ENCODE data around the gene ROCK2.
A peak's percentile ranks its signal among the peaks of the same experiment; 100 is the strongest.

ROCK2 gene

DNA sequence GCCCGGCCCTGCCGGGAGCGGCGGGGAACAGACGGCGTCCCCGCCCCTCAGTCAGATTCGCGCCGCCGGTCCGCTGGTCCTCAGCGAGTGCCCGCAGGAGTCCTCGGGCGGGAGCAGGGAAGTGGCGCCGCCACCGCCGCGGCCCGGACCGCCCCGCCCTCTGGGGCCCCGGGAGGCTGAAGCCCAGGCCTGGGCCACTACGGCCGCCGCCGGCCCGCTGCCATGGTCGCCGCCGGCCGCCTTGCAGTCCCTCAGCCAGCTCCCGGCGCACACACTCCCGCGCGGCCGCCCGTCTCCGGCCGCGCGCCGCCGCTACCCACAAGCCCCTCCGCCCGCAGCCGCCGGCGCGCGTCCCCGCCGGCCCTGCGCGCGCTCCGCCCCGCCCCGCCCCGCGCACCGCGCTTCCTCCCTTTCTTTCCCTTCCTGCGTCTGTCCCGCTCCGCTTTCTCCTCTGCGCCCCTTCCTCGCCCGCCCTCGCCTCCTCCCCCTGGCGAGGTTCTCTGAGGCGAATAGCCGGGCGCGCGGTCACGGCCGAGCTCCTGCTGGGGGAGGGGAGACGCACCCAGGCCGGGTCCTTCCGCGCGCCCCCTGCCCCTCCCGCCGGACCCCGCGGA lies at the start of gene ROCK2:
Gene ROCK2 (minus strand): TSS at position 295 of the 614 bp plus-strand sequence. CDS start 500 bp downstream, outside the sequence.
- no peaks in the 10 kb centered on the region for H3K9me3 Mint-ChIP-seq
- peak within 1 kb of the TSS; percentile 96 for H3K4me3 Mint-ChIP-seq
- no peaks in the 10 kb centered on the region for H3K27me3 Mint-ChIP-seq
- ATAC-seq = peak; percentile 82
- H3K27ac Mint-ChIP-seq = peak within 1 kb of the TSS; percentile 81
- peaks cover 26% of the 10 kb centered on the region for H3K4me1 Mint-ChIP-seq
- H3K36me3 Mint-ChIP-seq = no peaks in the 10 kb centered on the region

DNA sequence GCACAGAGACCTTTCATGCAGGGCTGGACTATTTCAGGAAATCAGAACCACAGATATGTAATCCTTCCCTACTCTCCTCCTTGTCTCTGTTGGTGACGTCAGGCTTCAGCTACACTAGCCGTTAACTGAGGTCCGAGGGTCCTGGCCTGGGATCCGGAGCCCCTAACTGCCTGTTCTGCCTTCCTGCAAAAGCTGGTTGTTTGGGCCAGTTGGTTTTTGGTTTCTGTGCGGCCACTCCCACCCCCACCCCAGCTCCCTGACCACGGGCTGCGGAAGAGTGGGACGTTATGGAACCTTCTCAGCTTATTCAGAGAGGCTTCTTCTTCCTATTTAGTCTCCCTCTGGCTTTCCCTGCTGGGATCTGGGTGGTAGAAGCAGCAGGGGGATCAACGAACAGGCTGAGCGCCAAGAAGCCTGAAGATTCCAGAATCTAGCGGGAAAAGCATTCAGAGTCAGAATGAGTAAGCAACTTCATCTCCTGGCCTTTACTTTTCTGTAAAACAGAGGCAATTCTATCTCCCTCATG lies 49.3 kb upstream of the ROCK2 start:
- no peaks in the 10 kb centered on the region for H3K4me1 Mint-ChIP-seq
- ATAC-seq = no peak

DNA sequence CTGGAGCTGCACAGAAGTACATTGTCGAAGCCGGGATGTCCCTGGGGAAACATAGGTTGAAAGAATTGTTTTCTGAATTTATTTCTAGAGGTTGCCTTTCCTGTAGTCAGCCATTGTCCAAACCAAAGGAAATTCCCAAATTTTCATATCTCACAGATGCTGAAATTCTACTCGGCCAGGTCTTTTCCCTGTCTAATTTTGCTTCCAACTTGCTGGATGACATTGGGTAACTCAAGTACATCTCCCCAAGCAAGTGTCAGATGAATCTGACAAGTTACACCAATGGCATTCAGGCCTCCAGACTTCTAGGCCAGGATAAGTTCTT lies 47.5 kb upstream of the ROCK2 start:
- H3K27ac Mint-ChIP-seq = no peak overlapping the region
- no peaks in the 10 kb centered on the region for H3K27me3 Mint-ChIP-seq
- no peaks in the 10 kb centered on the region for H3K9me3 Mint-ChIP-seq
- no peaks in the 10 kb centered on the region for H3K4me1 Mint-ChIP-seq
- no peak overlapping the region for H3K4me3 Mint-ChIP-seq
- no peak for ATAC-seq
- H3K36me3 Mint-ChIP-seq = no peaks in the 10 kb centered on the region

More for the DNA sequence above, 49.3 kb upstream of the ROCK2 start:
- no peaks in the 10 kb centered on the region for H3K36me3 Mint-ChIP-seq
- no peak overlapping the region for H3K27ac Mint-ChIP-seq
- no peaks in the 10 kb centered on the region for H3K9me3 Mint-ChIP-seq
- H3K27me3 Mint-ChIP-seq = peaks cover 10% of the 10 kb centered on the region
- no peak overlapping the region for H3K4me3 Mint-ChIP-seq

DNA sequence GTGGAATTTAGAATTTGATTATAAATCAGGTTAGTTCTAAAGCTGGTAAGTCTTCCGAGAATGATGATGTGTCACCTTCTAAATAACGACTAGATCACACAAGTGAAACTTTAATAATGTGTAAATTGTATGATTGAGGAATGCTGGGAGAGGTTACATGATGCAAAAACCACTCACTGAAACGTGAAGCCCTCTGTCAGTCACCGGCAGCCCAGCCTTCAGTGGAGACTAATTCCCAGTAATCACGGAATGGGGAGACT lies 45.9 kb upstream of the ROCK2 start:
- no peak for ATAC-seq
- H3K4me3 Mint-ChIP-seq = no peak overlapping the region
- no peaks in the 10 kb centered on the region for H3K9me3 Mint-ChIP-seq

DNA sequence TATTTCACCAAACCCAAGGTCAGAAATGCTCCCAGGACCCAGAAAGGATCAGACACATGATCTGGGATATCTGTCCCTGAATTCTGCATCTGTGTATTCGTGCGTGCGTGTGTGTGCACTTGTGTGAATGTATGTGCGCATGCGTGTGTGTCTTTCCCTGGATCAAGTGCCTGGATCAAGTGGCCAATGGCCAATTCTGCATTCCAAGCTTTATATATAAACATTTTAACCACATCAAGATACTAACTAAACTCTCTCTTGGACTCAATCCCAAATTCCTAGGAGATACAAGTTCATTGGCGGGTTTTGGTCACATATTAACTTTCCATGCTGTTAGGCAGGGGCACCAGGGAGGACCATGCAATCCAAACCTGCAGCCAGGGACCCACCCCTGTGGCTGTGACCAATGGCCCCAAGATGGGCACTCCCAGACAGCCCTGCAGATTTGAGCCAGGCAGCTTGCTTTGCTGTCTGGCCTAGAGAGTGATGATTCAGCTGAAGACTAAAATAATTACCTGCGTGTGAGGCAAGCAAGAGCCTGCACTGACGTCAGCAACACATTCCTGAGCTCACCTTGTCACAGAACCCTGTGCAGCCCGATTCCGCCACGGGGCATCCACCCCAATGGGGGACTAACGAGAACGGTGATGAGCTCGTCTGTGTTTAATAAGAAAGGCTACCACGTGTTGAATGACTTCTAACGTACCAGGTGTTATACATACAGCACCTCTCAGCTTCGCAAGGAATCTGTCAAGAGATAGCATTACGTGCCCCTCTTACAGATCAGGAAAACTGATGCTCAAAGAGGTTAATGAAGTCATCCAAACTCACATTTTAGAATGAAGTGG lies 45.3 kb upstream of the ROCK2 start:
- Mint-ChIP-seq H3K9me3 (no peaks in the 10 kb centered on the region), H3K36me3 (no peaks in the 10 kb centered on the region), H3K27ac (no peak overlapping the region), H3K4me3 (no peak overlapping the region), H3K27me3 (no peaks in the 10 kb centered on the region), H3K4me1 (no peaks in the 10 kb centered on the region)
- ATAC-seq = no peak

More for the DNA sequence above, 45.9 kb upstream of the ROCK2 start:
- no peaks in the 10 kb centered on the region for H3K27me3 Mint-ChIP-seq
- no peak overlapping the region for H3K27ac Mint-ChIP-seq
- H3K4me1 Mint-ChIP-seq = no peaks in the 10 kb centered on the region
- H3K36me3 Mint-ChIP-seq = no peaks in the 10 kb centered on the region

DNA sequence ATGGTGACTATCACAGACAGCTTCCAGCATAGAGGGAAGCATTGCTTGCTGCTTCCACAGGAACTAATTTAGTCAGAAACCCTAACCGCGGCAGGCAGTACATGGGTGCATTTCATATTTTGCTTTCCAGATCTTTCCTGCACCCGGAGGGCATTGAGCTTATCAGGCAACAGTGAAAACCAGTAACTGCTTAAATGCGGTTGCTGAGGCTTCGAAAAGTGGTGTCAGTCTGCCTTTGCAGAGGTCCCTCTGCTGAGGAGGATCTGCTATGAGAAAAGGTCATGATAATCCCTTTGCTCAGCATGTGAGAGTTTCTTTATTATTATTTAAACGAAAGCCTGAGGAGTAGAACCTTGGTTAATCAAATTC lies 44.6 kb upstream of the ROCK2 start:
- Mint-ChIP-seq H3K4me1 (no peaks in the 10 kb centered on the region), H3K27me3 (no peaks in the 10 kb centered on the region), H3K27ac (no peak overlapping the region), H3K36me3 (no peaks in the 10 kb centered on the region), H3K9me3 (no peaks in the 10 kb centered on the region), H3K4me3 (no peak overlapping the region)
- no peak for ATAC-seq

DNA sequence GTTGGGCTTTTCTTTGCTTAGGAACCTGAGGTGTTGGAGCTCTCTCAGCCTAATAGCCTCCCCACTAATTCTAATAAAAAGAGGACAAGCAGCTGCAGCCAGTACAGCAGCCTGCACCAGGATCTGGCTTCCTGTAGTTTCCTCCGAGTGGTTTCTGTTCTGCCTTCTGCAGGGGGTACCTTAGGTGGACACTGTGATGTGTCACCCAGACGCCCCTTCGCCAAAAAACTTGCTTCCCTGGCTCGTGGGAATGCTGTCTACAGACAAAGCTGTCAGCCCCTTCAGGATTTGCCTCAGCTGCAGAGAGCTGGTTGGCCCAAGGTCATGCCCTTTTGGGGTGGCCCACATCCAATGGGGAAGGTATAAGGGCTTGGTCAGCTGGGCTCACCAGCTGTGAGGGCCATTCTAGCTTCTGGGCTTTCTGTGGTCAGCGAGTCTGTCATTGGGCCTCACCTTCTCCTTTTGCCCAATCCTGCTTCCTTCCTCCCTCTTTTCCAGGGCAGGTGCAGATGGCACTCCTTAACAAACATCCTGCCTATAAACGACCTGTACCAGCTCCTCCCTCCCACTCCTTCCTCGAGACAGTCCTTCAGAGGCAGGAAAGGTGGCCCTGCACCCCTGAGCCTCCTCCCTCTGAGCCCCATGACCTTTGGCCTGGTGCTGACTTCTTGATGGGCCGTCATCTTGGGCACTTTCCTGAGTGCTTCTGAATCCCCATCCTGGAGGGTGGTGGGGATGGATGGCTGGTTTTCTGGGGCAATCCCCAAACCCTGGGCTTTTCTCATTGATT lies 44.0 kb upstream of the ROCK2 start:
- ATAC-seq = no peak

DNA sequence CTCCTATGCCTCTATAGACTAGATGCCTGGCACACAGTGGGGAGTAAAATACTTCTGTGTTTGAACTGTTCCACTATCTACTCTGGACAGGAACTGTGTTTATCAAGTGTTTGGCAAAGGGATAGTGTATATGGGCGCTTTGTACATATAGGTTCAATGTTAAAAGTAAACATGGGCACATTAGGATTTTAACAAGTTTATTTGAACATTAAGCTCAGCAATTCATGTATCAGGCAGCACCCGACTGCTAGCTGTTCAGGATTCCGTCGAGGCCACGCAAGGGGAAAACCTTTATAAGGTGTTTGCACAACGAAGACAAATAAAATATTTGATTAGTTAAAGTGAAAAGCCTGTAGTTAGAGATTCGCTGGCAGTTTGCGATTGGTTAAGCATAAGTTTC lies 43.4 kb upstream of the ROCK2 start:
- H3K27ac Mint-ChIP-seq = no peak overlapping the region
- H3K36me3 Mint-ChIP-seq = no peaks in the 10 kb centered on the region
- no peaks in the 10 kb centered on the region for H3K9me3 Mint-ChIP-seq
- ATAC-seq = no peak
- no peak overlapping the region for H3K4me3 Mint-ChIP-seq
- no peaks in the 10 kb centered on the region for H3K4me1 Mint-ChIP-seq
- H3K27me3 Mint-ChIP-seq = no peaks in the 10 kb centered on the region

More for the DNA sequence above, 44.0 kb upstream of the ROCK2 start:
- Mint-ChIP-seq H3K27ac (no peak overlapping the region), H3K9me3 (no peaks in the 10 kb centered on the region), H3K27me3 (no peaks in the 10 kb centered on the region), H3K36me3 (no peaks in the 10 kb centered on the region), H3K4me1 (no peaks in the 10 kb centered on the region), H3K4me3 (no peak overlapping the region)

DNA sequence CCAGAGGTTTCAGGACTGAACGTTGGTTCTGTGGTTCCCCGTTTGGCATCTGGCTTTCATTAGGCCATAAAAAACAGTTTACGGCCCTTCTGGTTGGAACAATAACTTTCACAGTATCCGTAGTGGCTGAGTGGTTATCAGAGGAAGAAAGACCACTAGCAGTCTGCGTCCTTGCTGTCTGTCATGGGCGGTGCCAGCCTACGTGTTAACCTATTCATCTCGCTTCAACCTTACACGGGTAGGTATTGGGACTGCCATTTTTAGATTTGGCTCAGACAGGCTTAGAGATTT lies 42.6 kb upstream of the ROCK2 start:
- no peaks in the 10 kb centered on the region for H3K36me3 Mint-ChIP-seq
- no peaks in the 10 kb centered on the region for H3K27me3 Mint-ChIP-seq
- ATAC-seq = no peak
- H3K27ac Mint-ChIP-seq = no peak overlapping the region
- H3K4me3 Mint-ChIP-seq = no peak overlapping the region
- H3K4me1 Mint-ChIP-seq = no peaks in the 10 kb centered on the region
- no peaks in the 10 kb centered on the region for H3K9me3 Mint-ChIP-seq

DNA sequence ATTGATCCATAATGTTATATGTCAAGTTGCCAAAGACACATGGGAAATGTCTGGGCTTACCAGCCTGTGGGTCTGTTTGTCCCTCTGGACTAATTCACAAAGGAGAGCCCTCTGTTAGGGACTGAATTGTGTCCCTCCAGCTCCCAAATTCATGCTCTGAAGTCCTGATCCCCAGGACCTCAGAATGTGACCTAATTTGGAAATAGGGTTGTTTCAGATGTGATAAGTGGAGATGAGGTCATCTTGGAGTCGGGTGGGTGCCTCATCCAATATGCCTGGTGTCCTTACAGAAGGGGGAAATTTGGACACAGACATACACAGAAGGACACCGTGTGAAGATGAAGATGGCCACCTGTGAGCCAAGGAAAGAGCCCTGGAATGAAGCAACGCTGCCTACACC lies 41.4 kb upstream of the ROCK2 start:
- no peak for ATAC-seq
- no peak overlapping the region for H3K4me3 Mint-ChIP-seq
- no peaks in the 10 kb centered on the region for H3K27me3 Mint-ChIP-seq
- no peaks in the 10 kb centered on the region for H3K36me3 Mint-ChIP-seq
- H3K4me1 Mint-ChIP-seq = no peaks in the 10 kb centered on the region
- H3K27ac Mint-ChIP-seq = no peak overlapping the region
- no peaks in the 10 kb centered on the region for H3K9me3 Mint-ChIP-seq

DNA sequence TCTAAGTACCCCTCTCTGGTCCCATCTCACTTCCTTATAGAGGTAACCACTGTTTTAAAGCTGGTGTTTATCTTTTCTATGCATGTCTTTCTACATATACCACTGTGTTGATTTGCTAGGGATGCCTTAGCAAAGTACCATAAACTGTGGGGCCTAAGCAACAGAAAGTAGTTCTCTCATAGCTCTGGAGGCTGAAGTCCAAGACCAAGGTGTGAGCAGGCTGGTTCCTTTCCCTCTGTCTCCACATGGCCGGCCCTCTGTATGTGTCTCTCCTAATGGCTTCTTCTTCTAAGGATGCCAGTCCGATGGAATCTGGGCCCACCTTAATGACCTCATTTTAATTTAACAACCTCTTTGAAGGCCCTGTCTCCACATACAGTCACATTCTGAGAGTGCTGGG lies 40.8 kb upstream of the ROCK2 start:
- Mint-ChIP-seq H3K4me3 (no peak overlapping the region), H3K36me3 (no peaks in the 10 kb centered on the region), H3K27ac (peak overlapping the region; percentile 24), H3K9me3 (no peaks in the 10 kb centered on the region), H3K4me1 (no peaks in the 10 kb centered on the region), H3K27me3 (no peaks in the 10 kb centered on the region)
- ATAC-seq = no peak

DNA sequence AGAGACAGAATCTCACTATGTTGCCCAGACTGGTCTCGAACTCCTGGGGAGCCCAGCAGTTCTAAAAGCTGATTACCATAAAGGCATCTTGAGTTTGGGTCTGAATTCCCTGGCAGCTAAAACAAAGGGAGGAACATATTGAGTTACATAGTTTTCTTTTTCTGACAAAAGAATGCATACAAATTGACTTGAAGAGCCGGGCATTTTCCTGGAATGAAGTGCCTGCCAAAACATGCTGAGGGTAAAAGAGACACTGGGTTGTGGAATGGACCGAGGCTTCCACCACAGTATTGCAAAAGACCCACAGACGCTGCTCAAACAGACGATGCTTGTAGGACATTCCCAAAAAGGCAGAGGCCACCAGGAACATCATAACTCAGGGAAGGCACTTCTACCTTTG lies 35.1 kb upstream of the ROCK2 start:
- Mint-ChIP-seq H3K4me3 (no peak overlapping the region), H3K4me1 (peaks cover 33% of the 10 kb centered on the region), H3K36me3 (no peaks in the 10 kb centered on the region), H3K27ac (peak overlapping the region; percentile 67), H3K9me3 (no peaks in the 10 kb centered on the region), H3K27me3 (no peaks in the 10 kb centered on the region)
- no peak for ATAC-seq

DNA sequence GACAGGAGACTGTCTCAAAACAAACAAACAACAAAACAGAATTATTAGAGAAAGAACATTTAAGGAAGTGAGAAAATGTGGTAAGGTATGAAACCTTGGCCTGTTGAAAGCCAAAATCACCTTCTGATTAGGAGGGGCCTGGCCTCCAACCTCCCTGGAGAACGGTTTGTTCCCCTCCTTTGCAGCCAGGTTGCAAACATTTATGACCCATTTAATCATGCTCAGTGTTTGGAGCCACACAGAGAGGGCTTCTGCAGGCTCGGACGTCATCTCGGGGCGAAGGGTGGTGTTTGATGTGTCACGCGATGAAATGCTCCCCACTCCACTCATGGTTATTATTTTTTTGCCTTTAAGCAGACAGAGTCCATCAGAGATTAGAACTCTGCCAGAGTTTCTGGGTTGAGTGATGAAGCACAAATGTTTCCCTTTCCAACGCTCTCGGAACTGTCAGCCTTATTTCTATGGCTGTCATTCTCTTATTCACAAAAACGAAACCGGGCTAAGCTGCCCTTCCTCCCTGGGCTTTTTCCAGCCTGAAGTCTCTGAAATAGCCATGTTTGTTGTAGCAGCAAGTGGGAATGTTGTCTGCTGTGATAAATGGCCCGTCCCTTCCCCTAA lies 33.6 kb upstream of the ROCK2 start:
- Mint-ChIP-seq H3K4me1 (peaks cover 49% of the 10 kb centered on the region), H3K27me3 (no peaks in the 10 kb centered on the region), H3K9me3 (no peaks in the 10 kb centered on the region), H3K27ac (peak overlapping the region; percentile 67), H3K4me3 (peak overlapping the region; percentile 32), H3K36me3 (no peaks in the 10 kb centered on the region)
- peak; percentile 93 for ATAC-seq

DNA sequence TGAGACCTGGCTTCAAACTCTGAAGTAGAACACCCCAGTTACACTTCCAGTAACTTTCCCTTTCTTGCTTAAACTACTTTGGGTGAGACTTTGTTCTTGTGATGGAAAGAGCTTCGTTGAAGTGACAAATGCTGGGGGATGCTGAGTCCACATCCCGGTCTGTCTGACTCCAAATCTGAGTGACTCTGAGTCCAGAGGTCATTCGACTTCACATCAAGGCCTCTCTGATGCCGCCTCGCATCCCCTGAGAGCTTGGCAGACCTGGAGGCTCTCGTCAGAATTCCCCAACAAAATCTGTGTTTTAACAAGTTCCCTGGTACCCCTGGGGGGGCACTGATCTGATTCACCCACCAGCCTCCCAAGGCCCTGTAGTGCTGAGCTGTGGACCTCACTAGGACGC lies 31.6 kb upstream of the ROCK2 start:
- H3K36me3 Mint-ChIP-seq = no peaks in the 10 kb centered on the region
- no peak for ATAC-seq
- peak overlapping the region; percentile 92 for H3K27ac Mint-ChIP-seq
- H3K27me3 Mint-ChIP-seq = no peaks in the 10 kb centered on the region
- H3K9me3 Mint-ChIP-seq = no peaks in the 10 kb centered on the region
- H3K4me3 Mint-ChIP-seq = no peak overlapping the region
- peaks cover 58% of the 10 kb centered on the region for H3K4me1 Mint-ChIP-seq

DNA sequence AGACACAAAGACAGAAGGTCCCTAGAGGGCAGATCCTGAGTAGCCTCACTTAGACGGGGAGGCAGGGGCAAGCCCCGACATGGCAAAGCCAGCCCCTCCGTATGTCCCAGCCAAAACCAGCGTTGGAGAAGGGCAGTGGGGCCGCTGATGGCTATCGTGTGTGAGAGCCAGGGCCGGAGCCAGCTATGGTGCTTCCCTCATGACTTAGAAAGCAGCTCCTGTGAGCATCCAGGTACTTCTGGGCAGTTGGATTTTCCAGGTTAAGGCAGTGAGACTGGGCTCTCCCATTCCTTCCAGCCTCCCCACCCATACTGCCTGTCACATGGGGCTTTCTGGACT lies 31.2 kb upstream of the ROCK2 start:
- no peaks in the 10 kb centered on the region for H3K27me3 Mint-ChIP-seq
- ATAC-seq = no peak
- no peaks in the 10 kb centered on the region for H3K9me3 Mint-ChIP-seq
- H3K4me3 Mint-ChIP-seq = no peak overlapping the region
- peaks cover 58% of the 10 kb centered on the region for H3K4me1 Mint-ChIP-seq
- H3K27ac Mint-ChIP-seq = peak overlapping the region; percentile 92
- no peaks in the 10 kb centered on the region for H3K36me3 Mint-ChIP-seq

All from stimulated activated memory B cell treated with anti-CD40 and anti-IgM and Interleukin-4, amounts not matched to agents 10 μg/mL and 1 μg/mL and 100 μg/mL, for 72 hours (primary cell).